ENCODE measurements around the gene TOP2A.

The TOP2A gene, protein sequence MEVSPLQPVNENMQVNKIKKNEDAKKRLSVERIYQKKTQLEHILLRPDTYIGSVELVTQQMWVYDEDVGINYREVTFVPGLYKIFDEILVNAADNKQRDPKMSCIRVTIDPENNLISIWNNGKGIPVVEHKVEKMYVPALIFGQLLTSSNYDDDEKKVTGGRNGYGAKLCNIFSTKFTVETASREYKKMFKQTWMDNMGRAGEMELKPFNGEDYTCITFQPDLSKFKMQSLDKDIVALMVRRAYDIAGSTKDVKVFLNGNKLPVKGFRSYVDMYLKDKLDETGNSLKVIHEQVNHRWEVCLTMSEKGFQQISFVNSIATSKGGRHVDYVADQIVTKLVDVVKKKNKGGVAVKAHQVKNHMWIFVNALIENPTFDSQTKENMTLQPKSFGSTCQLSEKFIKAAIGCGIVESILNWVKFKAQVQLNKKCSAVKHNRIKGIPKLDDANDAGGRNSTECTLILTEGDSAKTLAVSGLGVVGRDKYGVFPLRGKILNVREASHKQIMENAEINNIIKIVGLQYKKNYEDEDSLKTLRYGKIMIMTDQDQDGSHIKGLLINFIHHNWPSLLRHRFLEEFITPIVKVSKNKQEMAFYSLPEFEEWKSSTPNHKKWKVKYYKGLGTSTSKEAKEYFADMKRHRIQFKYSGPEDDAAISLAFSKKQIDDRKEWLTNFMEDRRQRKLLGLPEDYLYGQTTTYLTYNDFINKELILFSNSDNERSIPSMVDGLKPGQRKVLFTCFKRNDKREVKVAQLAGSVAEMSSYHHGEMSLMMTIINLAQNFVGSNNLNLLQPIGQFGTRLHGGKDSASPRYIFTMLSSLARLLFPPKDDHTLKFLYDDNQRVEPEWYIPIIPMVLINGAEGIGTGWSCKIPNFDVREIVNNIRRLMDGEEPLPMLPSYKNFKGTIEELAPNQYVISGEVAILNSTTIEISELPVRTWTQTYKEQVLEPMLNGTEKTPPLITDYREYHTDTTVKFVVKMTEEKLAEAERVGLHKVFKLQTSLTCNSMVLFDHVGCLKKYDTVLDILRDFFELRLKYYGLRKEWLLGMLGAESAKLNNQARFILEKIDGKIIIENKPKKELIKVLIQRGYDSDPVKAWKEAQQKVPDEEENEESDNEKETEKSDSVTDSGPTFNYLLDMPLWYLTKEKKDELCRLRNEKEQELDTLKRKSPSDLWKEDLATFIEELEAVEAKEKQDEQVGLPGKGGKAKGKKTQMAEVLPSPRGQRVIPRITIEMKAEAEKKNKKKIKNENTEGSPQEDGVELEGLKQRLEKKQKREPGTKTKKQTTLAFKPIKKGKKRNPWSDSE (N-terminal part only)

DNA sequence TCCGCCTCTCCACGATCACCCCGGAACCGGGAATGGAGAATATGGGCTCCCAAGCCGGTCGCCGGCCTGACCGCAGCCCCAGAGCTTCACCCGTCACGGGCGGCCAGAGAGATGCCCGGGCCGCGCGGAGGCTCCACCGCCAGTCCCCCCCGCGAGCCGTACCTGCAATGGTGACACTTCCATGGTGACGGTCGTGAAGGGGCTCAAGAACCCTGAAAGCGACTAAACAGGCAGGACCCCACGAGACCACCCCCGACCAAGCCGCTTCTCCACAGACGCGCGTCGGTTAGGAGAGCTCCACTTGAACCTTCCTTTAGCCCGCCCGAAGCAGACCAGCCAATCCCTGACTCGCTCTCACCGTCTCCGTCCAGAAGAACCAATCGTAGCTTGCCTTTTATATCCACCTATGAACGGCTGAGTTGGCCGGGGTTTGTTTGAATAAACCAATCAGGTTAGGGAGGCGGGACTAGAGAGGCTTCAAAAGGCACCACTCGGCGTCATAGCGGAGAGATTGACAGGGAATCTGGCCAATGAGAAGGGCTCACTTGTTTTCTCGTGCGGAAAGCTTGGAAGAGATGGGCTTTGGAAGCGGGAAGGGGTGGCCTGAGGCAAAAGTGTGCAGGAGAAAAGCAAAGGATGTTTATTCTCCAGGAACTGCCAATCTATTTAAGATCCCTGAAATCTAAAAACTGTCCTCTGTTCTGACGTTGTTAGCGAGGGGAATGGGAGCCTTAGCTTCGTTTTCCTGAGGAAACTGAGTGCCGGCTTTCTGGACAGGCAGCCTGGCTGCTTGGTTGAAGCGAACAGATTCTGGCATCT, at the start of gene TOP2A:
Gene TOP2A (minus strand): TSS at position 288 of the 819 bp plus-strand sequence. CDS start 105 bp downstream, at position 183.
- peak; percentile 89 to 100 for DNase-seq

DNA sequence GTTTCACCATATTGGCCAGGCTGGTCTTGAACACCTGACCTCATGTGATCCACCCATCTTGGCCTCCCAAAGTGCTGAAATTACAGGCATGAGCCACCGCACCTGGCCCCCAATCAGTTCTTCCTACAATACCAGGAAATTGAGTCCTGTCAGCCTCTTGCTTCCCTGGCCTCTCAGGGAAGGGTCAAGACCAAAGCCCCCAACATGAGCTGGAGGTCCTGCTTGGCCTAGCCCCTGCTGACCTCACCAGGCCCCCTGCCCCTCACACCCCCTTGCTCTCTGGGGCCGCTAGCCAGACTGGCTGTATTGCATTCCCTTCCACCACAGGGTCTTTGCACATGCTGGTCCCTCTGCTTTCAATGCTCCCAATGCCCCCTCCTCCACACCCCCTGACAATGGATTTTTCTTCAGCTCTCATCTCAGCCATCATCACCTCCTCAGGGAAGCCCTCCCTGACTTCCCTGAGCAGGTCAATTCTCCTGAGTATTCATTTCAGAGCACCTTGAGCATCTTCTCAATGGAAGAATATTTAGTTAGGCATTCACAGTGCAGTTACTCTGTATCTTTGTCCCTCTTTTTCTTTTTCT, 49.7 kb upstream of the TOP2A start:
- no peak for DNase-seq

- DNase-seq, result no peak
These were observed 48.7 kb upstream of the TOP2A start for GRCh38 chr17:40466298-40466971.

DNA sequence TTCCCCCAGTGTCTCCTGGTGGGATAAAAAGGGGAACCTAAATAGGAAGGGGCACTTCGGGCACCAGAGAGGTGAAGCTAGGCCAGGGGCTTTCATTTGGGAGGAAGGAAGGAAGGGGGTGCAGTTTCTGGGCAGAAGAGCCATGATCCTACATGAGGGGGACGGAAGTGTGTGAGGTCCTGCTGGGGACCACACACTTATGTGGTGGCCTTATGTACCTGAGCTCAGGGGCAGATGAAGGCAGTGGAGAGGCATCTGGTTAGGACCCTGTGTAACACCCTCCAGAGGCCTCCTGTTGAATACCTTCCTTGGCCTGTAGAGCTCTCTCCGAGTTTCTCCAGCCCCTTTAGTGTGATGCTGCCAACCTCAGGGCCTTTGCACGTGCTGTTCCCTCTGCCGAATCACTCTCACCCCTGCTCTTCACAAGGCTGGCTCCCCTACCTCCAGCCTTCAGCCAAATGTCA, 46.7 kb upstream of the TOP2A start:
- no peak for DNase-seq

- DNase-seq, result no peak
These were observed 45.4 kb upstream of the TOP2A start for GRCh38 chr17:40463122-40463550.

DNA sequence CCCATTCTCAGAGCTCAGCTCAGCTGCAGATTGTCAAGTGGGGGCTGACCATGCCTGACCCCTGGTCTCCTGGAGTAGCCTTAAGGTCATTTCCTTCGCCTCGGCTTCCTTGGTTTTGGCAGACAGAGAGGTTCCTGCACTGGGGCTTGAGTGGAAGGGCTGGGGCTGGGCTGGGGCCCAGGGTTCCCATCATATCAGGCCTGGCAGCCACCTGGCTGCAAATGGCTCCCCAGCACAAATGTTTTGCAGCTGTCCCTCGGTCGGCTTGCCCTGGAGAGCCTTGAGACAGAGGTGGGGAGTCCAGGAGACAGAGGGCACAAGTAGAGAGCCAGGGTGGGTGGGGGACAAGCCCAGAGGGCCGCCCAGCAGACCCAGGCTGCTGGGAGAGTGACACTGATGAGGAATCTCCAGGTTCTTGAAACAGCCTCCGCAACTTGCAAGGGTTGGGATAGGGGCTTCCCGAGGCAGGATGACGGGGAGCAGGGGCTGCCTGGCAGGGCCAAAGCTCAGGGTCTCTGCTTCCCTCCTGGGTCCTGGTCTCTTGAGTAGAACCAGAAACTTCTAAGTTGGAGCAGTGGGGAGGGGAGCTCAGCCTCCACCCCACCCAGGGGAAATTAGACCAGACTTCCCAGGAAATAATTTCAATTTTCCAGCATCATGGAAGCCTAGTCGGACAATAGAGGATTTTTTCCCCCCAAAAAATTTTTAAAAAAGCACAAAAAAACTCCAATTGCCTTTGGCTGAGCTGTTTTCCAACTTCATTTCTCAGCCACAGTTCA, 44.8 kb upstream of the TOP2A start:
- DNase-seq, result no peak

DNA sequence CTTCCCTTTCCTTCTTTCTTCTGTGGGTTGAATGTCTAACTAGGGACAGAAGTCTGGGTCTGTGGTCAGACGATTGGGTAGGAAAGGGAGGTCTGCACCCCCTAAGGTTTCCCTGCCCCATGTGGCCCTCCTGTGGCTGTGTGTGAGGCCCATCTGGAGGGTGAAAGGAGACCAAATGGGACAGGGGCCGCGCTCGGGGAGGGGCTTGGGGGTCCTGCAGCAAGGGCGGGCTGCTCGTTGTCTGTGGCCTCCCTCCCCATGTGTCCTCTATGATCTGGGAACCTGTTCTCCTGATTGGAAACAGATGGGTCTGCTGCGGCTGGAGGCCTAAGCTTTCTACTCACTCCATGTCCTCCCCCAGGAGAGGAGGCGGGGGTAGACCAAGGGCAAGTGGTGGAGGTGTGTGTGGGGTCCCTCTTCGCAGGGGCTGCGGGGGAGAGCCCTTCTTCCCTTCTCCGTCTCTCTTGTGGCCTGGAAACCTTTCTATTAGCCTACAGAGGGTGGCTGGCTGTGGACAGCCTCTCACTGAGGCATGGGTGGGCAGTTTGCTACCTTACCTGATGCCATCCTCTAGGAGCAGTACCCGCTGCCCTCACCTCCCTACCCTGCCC, 44.1 kb upstream of the TOP2A start:
- DNase-seq, result no peak

- DNase-seq, result no peak
These were observed 43.5 kb upstream of the TOP2A start for GRCh38 chr17:40460968-40461731.

- DNase-seq, result no peak
These were observed 42.9 kb upstream of the TOP2A start for GRCh38 chr17:40460604-40460967.

DNA sequence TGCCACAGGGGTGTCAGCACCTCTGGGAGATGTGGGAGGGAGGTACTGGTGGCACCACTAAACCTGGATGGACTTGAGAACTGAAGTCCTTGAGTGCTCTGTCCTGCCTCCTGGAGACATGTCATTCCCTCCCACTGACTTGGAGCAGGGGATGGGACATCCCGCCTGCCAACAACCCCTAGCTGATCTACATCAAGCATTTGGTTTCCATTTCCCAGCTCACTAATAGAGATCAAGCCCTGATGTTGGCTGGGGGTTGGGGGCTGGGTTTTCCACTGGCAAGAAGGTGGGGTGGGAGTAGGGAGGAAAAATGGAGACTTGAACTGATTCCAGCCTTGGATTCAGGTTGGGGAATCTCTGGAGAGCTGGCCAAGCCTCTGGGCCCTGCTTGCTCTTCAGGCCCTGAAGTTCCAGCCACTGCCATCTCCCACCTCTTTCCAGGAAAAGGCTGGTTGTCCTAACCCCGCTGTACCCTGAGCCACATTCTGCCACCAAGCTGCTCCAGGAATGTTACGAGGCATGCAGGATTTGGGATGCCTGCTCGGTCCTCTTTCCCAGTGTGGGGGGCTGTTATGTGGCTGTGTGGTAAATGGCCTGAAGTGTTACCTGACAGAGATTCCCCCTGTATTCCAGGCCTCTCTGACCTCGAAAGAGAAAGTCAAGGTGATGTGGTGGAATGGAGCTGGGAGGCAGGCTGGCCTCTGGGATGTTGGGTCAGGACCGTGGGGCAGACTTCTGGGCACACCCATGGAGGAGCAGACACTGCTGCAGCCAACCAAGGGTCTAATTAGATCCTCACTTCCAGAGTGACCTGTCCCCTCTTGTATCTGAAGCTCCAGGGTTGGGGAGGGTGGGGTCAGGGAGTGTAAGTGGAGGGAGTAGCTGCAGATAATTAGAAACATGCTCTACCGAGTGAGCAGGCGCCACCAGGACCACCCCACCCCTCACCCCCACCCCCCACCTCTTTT, 42.2 kb upstream of the TOP2A start:
- DNase-seq, result no peak

DNA sequence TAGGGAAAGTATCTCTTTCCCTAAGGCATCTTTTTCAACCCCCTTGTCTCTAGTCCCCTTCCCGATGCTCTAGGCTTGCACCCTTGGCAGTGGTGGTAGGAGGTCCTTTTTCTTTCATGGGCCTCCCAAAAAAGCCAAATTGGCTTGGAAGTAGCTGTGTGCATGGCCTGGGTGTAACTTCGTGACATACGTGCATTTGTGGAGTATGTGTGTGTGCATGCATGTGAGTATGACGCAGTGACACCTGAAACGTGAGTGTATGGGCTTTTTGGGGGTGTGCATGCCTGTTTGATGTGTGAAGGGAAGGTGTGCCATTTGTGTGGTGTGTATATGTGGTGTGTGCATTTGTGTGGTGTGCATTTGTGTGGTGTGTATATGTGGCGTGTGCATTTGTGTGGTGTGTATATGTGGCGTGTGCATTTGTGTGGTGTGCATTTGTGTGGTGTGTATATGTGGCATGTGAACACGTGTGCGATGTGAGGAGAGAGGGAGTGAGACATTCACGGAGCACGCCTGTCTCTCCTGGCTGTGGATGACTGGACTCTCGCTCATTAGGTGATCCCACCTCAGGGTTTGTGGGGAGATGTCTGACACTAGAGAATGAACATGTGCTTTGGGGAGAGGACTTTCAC, 41.3 kb upstream of the TOP2A start:
- no peak for DNase-seq

- DNase-seq, result no peak
These were observed 40.5 kb upstream of the TOP2A start for GRCh38 chr17:40457964-40458791.

DNA sequence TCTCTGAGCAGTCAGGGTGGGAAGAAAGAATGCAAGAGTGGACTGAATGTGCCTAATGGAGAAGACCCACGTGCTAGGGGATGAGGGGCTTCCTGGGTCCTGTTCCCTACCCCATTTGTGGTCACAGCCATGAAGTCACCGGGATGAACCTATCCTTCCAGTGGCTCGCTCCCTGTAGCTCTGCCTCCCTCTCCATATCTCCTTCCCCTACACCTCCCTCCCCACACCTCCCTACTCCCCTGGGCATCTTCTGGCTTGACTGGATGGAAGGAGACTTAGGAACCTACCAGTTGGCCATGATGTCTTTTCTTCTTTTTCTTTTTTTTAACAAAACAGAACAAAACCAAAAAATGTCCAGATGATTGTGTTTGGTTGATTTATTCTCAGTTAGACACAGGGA, 39.7 kb upstream of the TOP2A start:
- DNase-seq, result no peak

DNA sequence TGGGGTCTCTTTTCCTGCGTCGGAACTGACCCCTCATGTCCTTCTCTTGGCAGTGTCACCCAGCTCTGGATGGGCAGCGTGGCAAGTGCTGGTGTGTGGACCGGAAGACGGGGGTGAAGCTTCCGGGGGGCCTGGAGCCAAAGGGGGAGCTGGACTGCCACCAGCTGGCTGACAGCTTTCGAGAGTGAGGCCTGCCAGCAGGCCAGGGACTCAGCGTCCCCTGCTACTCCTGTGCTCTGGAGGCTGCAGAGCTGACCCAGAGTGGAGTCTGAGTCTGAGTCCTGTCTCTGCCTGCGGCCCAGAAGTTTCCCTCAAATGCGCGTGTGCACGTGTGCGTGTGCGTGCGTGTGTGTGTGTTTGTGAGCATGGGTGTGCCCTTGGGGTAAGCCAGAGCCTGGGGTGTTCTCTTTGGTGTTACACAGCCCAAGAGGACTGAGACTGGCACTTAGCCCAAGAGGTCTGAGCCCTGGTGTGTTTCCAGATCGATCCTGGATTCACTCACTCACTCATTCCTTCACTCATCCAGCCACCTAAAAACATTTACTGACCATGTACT, 38.8 kb upstream of the TOP2A start:
- no peak for DNase-seq

DNA sequence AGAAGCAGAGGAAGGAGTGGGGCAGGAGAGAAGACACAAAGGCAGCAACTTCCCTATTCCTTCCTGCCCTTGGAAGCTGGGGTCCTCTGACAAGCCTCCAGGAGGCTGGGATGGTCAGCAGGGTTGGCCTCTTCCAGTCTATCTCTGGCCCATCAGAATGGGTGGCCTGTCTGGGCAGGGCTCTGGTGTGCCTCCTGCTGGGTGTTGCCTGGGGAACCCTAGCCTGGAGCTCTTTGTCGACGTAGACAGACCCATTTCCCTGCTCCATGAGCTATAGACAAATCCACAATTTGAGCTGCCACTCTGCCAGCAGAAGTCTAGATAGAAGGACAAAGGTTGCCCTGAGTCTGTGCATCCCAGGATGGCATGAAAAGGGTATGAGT, 36.9 kb upstream of the TOP2A start:
- no peak for DNase-seq
